Activated CD8-positive, alpha-beta memory T cell treated with anti-CD3 and anti-CD28 coated beads, Interleukin-2, amount 50 U/mL, for 4 hours (primary cell): ENCODE data around the gene PIEZO2.
"Not testable (repeated sequence)": the region's sequence is repeated elsewhere in the genome, so short reads cannot be mapped to it uniquely, and the experiment has no call there.

Experiments used
- DNase-seq: peaks from one replicate; pipeline ENCODE4 v3.0.0-alpha.2; 2020

The PIEZO2 gene

DNA sequence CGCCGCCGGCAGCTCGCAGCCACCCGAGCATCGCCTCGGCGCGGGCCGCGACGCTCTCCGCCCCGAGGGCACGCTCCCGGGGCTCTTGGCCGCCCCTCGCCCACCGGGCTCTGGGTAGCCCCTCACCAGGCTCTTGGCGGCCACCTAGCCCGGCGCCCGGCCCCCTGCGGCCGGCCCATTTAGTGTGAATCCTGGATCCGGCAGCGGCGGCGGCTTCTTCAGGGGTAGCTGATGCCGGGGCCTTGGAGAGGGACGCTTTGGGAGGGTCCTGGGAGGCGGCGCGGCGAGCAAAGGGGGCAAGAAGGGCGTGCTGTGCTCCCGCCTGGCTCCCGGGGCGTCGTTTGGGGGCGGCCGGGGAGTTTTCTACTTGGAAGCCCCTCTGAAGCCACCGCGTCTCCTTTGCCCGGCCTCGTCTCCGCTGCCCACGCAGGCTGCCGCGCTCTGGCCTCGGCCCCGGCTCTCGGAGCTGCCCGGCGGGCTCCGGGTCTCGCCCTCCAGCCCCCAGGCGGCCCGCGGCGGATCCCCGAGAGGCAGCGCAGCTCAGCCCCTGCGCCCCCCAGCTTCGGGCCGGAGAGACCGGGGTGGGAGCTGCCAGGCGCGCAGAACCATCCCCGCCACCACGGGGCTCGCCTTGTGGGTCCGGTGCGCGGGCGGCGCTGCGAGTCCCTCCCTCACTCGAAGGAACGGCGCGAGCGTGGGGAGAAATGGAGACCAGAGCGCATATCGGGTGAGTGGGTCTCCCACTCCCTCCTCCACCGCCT lies 509 bp downstream of the PIEZO2 start:
- no peak for DNase-seq

DNA sequence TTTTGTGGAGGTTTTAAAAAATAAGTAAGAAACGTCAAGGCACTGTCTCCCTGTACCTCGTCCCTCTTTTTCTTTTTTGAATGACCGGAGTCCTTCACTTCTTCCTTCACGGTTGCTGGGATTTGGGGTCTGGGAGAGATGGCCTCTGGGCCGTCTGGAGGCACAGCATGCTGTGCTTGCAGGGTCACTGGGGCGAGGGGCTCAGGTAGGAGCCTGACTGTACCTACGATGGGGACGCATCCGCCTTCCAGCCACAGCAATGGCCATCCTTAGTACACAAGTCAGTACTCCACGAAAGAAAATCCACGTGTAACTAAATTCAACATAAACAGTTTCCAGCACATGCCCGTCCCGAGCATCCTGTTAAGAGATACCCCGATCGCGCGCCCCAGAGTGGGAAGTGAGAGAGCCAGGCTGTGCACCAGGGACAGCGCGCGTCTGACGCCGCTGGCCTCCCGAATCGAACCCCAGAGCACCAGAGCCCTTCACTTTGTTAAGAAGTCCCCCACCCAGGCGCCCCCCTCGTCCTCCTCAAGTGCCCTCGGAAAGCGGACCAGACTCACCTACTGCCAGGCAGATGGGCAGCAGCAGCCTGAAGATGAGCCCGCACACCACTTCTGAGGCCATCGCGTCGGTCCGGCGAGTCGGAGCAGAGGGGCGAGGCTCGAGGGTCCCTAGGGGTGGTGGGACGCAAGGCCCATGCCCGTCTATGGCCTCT lies 1.2 kb downstream of the PIEZO2 start:
- DNase-seq = no peak

DNA sequence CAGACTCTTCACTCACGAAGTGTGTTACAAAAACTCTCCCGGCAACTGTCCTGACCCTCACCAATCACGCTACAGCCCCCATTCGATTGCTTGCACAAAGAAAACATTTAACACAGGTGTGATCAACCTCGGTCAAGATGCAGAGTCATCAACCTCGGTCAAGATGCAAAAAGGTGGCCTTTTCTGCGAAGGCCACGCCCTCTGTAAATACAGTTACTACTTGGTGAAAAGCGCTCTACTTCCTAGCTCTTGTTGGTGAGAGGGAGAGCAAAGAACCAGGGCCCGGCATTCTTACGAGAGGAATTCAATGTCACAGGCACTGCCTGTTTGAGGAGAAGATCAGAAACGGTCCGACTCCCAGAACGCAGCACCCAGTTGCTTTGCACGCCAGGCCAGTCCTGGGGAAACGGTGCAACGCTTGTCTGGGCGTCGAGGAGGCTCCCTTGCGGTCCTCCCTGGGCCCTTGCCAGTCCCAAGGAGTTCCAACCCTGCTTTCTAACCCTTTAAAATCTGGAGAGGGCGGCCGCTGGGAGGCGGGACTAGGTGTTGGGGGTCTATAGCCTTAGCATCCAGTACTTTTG lies 1.9 kb downstream of the PIEZO2 start:
- no peak for DNase-seq

DNA sequence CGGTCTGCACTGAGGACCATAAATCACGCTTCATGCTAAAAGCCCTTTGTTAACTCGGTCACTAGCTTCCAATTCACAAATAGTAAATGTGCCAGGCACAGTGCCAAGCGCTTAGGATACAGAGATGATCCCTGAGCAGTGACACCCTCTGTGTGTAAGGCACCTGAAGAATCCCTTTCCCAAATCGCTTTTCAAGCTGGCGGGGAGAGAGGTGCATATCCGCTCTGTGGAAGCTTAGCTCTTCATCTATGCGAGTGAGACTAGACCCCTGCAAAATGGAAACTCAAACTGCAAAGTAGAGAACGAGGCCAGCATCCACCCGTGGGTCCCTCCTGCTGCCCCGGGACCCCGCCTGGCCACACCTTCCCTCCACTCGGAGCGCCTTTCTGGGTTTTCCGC lies 2.4 kb downstream of the PIEZO2 start:
- no peak for DNase-seq

DNA sequence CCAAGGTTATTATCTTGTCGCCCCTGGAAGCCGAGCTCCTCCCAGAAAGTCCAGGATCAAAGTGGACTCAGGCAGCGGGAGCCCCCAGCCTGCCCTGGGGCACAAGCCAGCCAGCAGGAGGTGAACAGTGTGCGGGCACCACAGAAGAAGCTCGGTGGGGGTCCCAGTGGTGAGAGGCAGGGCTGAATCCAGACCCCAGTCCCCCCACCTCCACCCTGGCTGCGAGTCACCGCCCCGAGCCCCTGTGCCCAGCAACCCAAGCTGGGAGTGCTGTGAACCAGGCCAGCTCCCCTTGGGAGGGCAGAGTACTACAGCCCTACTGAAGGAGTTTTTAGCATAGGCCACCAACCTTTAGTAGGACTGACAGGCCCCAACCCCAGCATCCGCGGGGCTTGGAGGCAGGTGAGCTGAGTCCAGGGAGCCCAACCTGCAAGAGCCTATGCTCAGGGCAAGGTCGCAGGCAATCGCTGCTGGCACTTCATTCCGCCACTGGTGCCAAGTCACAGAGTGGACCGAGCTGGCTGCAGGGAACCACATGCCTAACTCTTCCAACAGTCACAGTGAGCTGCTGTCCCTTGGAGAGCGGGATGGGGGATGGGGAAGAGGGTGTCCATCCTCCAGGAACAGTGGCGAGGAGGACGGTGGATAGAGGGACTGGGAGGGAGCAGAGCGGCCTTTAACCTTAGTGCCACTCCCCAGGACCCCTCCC lies 3.0 kb downstream of the PIEZO2 start:
- DNase-seq = no peak

DNA sequence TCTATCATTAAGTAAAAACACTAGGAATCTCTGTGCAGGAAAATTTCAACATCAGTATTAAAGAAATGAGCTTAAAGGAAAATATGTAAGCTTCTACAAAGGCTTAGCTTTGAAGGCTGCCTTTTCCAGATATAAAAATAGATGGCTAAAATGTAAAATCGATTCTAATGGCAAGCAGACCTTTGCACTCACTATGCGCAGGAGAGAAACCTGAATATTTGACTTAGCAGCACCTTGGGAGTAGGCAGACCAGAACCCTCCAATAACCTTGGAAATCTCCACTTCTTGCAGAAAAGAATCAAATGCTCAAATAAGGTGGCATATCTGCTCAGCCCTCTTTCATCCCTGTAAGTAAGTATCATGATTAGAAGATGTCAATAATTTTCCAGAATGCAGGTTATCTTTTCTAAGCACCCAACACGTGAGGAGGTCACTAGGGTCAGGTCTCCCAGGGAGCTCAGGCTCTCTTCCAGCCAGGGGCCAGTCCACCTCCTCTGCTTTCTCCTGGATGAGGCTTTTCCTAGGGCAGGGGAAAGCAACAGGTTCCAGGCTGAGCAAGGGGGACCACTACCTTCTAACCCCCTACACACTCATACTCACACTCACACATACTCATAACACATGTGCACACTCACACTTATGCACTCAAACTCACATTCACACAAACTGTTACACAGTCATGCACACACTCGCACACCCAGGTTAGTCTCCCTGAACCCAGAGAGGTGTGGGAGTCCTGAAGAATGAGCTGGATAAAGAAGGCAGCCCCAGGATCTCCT lies 3.8 kb downstream of the PIEZO2 start:
- no peak for DNase-seq

DNA sequence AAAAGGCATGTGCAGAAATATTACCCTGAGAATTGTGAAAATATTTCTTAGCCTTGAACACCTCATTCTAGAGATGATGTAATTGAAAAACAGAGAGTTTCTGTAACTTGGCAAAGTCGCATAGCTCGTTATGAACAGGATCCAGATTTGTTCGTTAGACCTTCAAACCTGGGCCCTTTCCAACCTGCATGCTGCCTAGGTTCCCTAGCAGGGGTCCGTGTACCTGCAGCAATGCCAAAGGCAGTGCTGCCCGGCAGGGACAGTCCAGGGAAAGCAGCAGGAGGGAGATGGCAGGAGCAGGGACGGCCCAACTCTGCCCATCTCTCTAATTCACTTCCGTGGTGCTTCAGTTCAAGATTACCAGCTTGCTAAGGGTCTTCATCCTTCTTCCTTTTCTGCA lies 12.0 kb downstream of the PIEZO2 start:
- no peak for DNase-seq

DNA sequence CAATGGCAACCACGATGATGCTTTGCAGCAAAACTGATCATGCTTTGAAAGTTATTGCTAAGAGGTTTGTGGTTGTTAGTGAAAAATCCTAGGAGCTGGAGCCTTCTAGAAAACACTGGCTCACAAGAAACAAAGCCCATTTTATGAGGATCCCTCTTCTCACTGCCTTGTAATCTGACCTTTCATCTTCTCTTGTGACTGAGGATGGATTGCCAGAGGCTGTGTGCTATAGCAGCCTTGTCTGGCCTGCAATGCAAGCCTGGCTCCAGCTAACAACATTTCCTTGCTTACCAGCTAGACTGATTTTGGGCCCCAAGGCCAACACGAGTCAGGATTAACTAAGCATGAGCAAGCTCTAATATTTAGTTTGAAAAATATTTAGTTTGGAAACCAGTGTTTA lies 13.1 kb downstream of the PIEZO2 start:
- DNase-seq = no peak

DNA sequence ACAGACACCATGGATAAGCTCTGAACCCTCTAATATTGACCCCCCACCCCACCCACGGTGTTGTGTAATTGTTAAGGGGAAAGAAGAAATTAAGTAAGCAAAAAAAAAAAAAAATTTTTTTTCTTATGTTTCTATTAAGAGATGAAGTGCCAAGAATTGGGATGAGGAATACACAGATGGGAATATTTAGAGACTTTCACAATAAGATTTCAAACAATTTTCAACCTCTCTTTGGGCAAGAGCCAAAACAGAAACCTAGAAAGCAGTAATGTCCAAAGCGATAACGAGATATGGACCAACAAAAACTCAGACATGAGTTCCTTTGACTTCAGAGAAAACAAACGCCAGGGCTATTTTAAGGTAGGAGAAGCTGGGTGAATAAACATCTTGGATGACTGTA lies 14.4 kb downstream of the PIEZO2 start:
- no peak for DNase-seq

DNA sequence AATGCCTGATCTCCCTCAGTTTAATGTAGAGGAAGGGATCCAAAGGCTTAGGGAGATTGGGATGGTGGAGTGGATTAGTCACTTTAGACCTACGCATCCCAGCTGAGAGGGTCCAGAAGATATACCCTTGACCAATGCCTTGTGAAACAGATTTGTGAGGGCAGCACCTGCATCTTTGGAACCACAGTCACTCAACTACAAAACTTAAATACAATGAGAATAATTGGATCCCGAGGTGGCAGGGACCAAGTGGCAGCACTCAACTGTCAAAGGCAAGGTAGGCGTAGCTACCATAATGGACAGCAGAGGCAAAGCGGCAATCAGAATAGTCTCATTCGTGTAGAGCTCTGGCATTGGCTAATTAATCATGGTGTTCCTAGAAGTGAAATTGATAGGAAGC lies 20.3 kb downstream of the PIEZO2 start:
- DNase-seq = not testable (repeated sequence)

DNA sequence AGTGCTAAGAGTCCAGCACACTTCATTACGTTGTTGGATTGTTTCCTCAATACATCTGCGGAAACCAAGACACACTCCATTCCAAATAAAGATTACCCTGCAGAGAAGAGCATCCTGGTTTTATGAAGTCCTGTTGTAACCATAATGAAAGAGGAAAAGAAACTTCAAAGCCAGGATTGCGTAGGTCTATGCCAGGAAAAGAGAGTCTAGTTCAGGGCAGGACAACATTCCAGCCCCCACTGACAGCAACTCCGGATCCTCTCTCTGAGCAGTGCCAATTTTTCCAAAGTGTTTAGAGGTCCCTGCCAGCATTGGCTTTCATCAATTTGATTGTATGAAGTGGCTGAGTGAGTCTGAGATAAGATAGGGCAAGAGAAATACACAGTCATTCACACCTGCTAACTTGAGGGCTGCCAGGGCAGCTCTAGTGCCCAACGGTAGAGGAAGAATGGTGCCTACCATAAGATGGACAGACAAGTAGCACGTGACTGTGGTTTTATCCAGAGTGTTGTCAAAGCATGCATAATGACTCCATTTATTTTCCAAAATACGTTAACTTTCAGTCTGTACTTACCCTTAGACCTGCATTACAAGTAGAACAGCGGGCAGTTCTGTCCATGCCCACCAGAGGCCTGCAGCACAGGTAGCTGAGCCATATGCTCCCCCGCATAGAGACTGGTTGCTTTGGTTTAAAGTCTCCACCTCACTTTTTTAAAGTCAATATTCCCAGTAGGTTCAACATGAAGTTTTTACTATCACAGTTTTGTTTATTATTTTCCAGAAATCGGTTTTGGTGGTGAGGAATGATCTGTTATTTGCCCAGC lies 23.7 kb downstream of the PIEZO2 start:
- DNase-seq = no peak

DNA sequence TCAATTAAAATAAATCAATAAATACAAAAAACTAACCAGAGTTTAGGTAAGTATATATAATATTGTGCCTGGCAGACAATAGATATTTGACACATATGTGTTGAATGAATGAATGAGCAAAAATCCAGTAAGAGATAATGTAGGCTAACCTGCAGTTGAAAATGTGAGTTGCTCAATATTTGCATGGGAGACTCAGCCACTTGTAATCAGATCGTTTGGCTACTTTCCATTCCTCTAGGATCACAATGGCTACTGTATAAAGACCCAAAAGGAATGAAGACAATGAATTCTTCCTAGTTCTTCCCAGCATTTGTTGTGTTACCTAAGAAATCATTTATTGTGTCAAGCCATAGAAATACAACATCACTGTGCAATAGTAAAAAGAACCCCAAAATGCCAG lies 25.3 kb downstream of the PIEZO2 start:
- DNase-seq = no peak

DNA sequence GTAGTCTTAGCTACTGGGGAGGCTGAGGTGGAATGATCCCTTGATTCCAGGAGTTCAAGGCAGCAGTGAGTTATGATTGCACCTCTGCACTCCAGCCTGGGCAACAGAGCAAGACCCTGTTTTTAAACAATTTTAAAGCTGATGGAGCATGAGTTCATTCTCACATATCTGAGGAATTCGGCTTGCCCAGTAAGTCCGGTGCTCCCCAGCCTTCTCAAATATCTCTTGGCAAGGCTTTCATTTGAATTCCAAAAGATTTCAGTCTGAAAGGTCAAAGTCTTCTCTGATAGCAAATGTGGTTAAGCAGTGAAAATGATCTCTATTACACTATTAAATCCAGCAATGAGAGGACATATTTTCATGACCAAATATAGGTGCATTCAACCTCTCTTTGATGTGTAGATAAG lies 27.9 kb downstream of the PIEZO2 start:
- DNase-seq = no peak

DNA sequence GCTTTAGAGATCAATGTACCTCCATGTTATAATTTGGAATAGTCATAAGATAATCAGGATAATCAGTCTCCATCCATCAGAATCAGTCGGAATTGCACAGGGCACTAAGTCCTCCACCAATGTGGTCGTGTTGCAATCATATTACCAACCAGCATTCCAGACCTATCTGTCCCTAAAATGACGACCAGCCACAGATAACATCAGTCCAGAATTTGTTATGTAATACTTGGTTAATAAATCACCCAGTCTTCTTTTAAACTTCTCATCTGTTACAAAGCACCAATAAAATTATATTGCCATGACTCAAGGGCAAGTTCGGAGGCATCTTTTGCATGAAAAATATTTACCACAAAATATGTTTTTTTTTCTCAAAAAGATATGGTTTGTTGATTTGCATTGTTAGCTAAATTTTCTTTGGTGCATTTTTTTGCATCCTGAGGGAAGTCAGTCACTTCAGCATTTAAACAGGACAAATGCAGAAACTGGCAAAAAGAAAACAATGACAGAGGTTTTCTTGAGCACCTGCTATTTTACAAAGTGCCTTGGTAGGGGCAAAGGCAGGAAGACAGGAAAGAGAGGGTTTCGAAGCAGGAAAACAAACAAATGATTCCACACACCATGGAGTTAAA lies 29.3 kb downstream of the PIEZO2 start:
- no peak for DNase-seq

DNA sequence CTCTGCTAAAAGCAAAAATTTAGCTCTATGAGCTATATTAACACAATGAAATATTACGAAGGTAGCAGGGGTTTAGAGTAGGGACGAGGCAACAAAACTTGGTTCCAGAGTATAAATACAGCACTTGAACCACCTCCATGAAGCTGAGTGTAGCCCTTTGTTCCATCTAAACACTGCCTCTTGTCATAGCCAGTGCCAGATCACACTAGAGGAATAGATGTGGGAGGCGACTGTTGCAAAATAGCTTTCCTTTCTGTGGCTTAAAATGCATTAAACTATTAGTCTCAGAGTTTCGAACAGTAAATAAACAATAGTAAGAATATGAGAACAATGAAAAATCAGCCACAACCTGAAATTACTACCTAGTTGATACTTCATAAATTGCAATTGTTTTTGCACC lies 29.8 kb downstream of the PIEZO2 start:
- DNase-seq = no peak

DNA sequence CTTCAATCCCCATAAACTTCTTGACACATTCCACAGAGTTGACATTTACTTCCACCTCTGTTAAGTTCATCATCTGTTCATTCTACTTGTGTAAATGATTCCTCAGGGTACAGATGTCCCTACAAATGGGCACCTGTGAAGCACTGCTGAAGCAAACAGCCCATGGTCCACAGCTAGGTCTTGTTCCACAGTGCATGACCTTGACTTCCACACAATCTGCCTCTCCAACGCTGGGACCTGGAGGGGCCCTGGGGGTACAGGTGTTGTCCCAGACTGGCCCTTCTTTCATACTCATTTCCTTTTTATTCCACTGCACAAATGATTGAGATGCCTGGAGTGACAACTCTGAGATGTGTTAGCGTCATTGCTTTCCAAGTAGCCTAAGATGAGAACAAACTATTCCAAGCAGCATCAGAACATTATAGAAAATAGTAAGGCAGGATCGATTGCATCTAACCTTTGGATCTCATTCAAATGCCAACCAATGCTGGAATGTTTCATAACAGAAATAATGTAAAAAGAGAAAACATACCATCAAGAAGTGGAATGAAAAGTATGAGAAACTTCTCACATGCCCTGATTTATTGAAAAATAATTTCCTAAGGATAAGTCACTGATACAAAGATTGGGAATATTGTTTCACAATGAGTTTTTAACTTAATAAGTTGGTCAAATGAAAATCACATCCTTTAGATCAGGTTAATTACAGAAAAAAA lies 31.2 kb downstream of the PIEZO2 start:
- no peak for DNase-seq

DNA sequence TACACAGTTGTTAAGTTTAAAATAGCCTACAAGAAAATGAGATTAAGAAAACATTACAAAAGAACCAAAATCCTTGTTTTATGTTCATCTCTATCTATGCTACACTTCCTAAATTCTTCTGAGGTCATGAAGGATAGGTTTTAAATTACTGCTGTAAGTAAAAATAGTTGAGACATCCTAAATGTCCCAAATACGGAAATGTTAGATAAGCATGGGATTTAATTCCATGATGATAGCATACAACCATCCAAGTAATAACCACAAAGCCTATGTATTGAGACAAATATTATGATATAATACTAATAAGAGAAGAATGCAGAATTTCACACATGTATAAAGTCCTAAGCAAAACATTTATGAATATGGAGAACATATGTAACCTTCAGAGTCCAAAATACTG lies 34.1 kb downstream of the PIEZO2 start:
- DNase-seq = no peak

DNA sequence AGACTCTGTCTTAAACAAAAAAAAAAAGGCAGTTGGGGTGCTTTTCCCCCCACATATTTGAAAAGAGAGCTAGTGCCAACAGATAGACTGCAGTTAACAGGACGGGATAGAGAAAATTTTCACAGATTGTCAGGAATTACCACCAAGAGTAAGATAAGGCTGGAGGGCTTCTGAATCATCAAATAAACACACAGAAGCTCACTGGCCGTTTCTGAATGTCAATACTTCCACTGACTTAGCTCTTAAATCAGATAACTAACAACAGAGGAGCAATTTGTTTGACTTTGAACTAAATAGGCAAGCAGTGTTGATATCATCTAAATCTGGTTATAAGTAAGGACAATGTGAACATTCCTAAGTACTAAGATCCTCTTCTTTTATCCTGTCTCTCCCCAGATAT lies 34.7 kb downstream of the PIEZO2 start:
- no peak for DNase-seq

DNA sequence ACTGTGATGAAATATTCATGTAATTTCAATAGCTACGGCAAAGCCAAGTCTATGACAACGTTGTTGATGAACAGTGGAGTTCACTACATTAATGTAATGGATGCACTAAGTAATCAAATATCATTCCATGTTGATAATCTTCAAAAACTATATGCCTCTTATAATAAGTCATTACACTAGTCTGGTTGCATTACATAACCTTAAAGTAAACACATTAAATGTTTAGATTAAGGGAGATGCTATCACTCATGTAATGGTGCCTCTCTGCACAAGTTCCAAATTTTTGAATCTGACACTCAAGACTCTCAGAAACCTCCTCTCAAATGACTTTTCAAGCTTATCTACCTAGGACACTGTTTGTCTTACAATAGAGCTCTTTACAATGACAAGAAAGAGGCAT lies 35.4 kb downstream of the PIEZO2 start:
- no peak for DNase-seq

DNA sequence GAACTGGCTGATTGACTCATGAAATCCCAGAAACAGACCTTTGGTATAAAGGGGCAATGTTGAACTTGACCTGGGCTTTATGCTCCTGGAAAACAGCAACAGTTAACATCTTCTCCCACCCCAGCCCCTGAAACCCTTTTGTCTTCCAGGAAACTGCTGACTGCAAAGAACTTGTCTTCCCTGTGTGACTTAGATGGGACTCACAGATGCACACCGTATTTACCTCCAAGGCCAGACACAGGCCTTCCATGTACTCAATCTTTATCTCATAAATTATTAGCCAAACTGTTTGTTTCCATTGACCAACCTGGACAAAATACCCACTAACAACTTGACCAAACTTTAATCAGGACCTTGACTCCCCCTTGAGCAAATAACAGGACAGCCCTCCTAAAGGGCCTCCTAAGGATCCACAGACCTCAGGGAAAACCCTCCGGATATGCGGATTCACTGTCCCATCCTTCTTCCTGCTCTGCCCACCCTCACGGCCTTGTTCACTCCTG lies 36.3 kb downstream of the PIEZO2 start:
- no peak for DNase-seq

DNA sequence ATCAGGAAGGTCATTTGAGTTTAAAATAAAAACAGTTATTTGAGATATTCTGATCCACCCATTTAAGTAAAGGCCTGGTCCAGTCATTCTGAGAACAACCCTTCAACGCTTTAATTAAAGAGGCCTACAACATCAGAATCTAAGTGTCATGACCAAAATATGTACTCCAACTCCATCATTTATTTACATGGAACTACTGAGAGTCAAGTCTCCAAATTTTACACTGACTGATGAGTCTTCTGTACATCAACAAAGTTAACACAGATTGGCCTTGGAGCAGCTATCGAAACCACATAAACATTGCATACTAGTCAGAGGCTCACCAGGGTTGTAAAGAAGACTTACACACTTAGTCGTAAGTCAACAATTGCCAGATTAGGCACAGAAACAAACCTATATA lies 37.1 kb downstream of the PIEZO2 start:
- DNase-seq = no peak
